Measurements from ENCODE around the gene RNU1-3.
"Not testable (repeated sequence)": the region's sequence is repeated elsewhere in the genome, so short reads cannot be mapped to it uniquely, and the experiment has no call there.

DNA sequence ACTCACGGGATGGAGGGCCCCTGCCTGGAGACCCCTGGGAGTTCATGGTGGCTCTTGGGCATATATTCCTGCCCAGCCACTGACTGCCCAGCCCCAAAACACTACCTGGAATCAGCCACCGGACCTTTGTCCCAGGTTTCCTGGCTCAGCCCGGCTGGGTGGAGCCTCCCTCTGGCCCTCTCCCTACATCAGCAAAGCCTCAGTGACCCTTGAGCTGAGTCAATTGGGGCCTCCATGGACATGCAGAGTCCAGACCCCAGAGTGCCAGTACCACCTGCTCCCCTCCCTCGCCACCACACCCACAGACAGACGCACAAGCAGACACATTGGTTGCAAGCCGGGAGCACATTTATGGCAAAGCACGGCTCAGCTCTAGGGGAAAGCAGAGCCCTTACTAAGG, 30.4 kb upstream of the RNU1-3 start:
- TF ChIP-seq, protein P1, sequence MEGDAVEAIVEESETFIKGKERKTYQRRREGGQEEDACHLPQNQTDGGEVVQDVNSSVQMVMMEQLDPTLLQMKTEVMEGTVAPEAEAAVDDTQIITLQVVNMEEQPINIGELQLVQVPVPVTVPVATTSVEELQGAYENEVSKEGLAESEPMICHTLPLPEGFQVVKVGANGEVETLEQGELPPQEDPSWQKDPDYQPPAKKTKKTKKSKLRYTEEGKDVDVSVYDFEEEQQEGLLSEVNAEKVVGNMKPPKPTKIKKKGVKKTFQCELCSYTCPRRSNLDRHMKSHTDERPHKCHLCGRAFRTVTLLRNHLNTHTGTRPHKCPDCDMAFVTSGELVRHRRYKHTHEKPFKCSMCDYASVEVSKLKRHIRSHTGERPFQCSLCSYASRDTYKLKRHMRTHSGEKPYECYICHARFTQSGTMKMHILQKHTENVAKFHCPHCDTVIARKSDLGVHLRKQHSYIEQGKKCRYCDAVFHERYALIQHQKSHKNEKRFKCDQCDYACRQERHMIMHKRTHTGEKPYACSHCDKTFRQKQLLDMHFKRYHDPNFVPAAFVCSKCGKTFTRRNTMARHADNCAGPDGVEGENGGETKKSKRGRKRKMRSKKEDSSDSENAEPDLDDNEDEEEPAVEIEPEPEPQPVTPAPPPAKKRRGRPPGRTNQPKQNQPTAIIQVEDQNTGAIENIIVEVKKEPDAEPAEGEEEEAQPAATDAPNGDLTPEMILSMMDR (IDR thresholded peaks at IDR 0.05; ENCODE audit: insufficient read depth, low read length), result not testable (repeated sequence)
- not testable (repeated sequence) for TF ChIP-seq POLR2AphosphoS5 (IDR thresholded peaks at IDR 0.05; ENCODE audit: low read depth); SPI1 (IDR thresholded peaks at IDR 0.05; ENCODE audit: borderline replicate concordance, low read depth)
- TF ChIP-seq, protein P2, sequence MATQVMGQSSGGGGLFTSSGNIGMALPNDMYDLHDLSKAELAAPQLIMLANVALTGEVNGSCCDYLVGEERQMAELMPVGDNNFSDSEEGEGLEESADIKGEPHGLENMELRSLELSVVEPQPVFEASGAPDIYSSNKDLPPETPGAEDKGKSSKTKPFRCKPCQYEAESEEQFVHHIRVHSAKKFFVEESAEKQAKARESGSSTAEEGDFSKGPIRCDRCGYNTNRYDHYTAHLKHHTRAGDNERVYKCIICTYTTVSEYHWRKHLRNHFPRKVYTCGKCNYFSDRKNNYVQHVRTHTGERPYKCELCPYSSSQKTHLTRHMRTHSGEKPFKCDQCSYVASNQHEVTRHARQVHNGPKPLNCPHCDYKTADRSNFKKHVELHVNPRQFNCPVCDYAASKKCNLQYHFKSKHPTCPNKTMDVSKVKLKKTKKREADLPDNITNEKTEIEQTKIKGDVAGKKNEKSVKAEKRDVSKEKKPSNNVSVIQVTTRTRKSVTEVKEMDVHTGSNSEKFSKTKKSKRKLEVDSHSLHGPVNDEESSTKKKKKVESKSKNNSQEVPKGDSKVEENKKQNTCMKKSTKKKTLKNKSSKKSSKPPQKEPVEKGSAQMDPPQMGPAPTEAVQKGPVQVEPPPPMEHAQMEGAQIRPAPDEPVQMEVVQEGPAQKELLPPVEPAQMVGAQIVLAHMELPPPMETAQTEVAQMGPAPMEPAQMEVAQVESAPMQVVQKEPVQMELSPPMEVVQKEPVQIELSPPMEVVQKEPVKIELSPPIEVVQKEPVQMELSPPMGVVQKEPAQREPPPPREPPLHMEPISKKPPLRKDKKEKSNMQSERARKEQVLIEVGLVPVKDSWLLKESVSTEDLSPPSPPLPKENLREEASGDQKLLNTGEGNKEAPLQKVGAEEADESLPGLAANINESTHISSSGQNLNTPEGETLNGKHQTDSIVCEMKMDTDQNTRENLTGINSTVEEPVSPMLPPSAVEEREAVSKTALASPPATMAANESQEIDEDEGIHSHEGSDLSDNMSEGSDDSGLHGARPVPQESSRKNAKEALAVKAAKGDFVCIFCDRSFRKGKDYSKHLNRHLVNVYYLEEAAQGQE (IDR thresholded peaks at IDR 0.05; ENCODE audit: insufficient replicate concordance, low read depth), result not testable (repeated sequence)
